Activated naive CD8-positive, alpha-beta T cell treated with anti-CD3 and anti-CD28 coated beads, Interleukin-2, amount 50 U/mL, for 24 hours (primary cell): ENCODE results near the gene LIMCH1.
"Not testable (repeated sequence)": the region's sequence is repeated elsewhere in the genome, so short reads cannot be mapped to it uniquely, and the experiment has no call there.

Source experiments
- ATAC-seq: fragments of 150-1000 bp; cut with Tn5 transposase; one replicate; pipeline ENCODE4 v1.10.0; 2021
- DNase-seq: peaks from one replicate; pipeline ENCODE4 v3.0.0; 2021
- H3K27ac Mint-ChIP-seq: one replicate; pipeline ENCODE4 v1.8.0; 2021; ENCODE audit warnings: mild to moderate bottlenecking, mixed read lengths
- H3K27me3 Mint-ChIP-seq: one replicate; pipeline ENCODE4 v1.8.0; 2021; ENCODE audit warnings: mixed read lengths
- H3K36me3 Mint-ChIP-seq: one replicate; pipeline ENCODE4 v1.8.0; 2021; ENCODE audit warnings: low read depth, mixed read lengths
- H3K4me1 Mint-ChIP-seq: one replicate; pipeline ENCODE4 v1.8.0; 2021; ENCODE audit warnings: mixed read lengths
- H3K4me3 Mint-ChIP-seq: one replicate; pipeline ENCODE4 v1.8.0; 2021; ENCODE audit warnings: mild to moderate bottlenecking, moderate library complexity, mixed read lengths
- H3K9me3 Mint-ChIP-seq: one replicate; pipeline ENCODE4 v1.8.0; 2021; ENCODE audit warnings: mixed read lengths

The LIMCH1 gene

GRCh38 chr4:41696763-41697162 lies 158.8 kb downstream of the LIMCH1 start:
- no peak overlapping the region for H3K27ac Mint-ChIP-seq
- no peak for DNase-seq
- ATAC-seq = no peak
- no peak overlapping the region for H3K4me3 Mint-ChIP-seq
- no peaks in the 10 kb centered on the region for H3K9me3 Mint-ChIP-seq
- H3K36me3 Mint-ChIP-seq = no peaks in the 10 kb centered on the region
- H3K4me1 Mint-ChIP-seq = no peaks in the 10 kb centered on the region
- H3K27me3 Mint-ChIP-seq = peaks cover 5% of the 10 kb centered on the region

DNA sequence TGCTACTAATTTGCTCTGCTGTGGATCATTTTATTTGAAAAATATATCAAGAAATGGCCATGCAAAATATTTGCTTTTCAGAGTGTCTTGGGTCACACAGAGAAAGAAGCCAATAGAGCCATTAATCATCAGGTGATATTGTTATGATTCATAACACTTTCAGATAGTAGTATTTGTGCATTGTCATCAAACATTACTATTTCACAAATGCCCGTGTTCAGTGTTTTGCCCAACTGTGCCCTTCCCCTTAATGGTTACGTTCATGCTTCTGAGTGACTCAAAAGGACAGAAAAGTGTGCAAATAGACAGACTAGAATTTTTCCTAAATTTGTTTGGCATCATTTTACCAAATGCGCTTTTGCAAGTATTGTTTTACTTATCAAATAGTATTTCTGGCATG lies 164.0 kb downstream of the LIMCH1 start:
- Mint-ChIP-seq H3K27me3 (peaks cover 9% of the 10 kb centered on the region), H3K36me3 (no peaks in the 10 kb centered on the region), H3K9me3 (no peaks in the 10 kb centered on the region), H3K4me3 (no peak overlapping the region), H3K4me1 (no peaks in the 10 kb centered on the region), H3K27ac (no peak overlapping the region)
- DNase-seq (no peak), ATAC-seq (no peak)

GRCh38 chr4:41702770-41703169 lies 164.8 kb downstream of the LIMCH1 start:
- Mint-ChIP-seq H3K4me3 (no peak overlapping the region), H3K36me3 (no peaks in the 10 kb centered on the region), H3K27ac (no peak overlapping the region), H3K27me3 (peaks cover 9% of the 10 kb centered on the region), H3K9me3 (no peaks in the 10 kb centered on the region), H3K4me1 (no peaks in the 10 kb centered on the region)
- ATAC-seq (no peak), DNase-seq (no peak)

DNA sequence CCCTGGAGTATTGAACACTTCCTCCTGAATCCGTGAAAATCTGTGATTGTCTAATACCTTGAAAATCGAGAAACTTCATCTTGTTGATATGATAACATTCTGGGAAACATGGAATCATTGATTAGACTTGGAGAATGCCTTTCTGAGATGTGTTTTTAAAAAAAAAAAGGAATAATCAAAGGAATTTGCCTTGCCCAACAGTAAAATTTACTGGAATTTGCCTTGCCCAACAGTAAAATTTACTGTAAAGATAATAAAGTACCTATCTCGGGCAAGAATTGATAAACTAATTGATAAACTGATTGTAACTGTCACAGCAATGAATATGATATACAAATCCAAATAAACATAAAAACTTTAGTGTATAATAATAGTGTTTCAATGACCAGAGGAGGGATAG lies 165.8 kb downstream of the LIMCH1 start:
- no peak for DNase-seq
- Mint-ChIP-seq H3K27me3 (peaks cover 9% of the 10 kb centered on the region), H3K4me1 (no peaks in the 10 kb centered on the region), H3K36me3 (no peaks in the 10 kb centered on the region), H3K9me3 (no peaks in the 10 kb centered on the region), H3K4me3 (no peak overlapping the region), H3K27ac (no peak overlapping the region)
- ATAC-seq = no peak

GRCh38 chr4:41709844-41710481 lies 172.0 kb downstream of the LIMCH1 start:
- no peaks in the 10 kb centered on the region for H3K36me3 Mint-ChIP-seq
- no peak overlapping the region for H3K4me3 Mint-ChIP-seq
- DNase-seq (no peak), ATAC-seq (no peak)
- H3K27me3 Mint-ChIP-seq = peaks cover 4% of the 10 kb centered on the region
- no peaks in the 10 kb centered on the region for H3K4me1 Mint-ChIP-seq
- H3K27ac Mint-ChIP-seq = no peak overlapping the region
- H3K9me3 Mint-ChIP-seq = no peaks in the 10 kb centered on the region

GRCh38 chr4:41711654-41712053 lies 173.7 kb downstream of the LIMCH1 start:
- not testable (repeated sequence) for ATAC-seq, H3K4me3 Mint-ChIP-seq

DNA sequence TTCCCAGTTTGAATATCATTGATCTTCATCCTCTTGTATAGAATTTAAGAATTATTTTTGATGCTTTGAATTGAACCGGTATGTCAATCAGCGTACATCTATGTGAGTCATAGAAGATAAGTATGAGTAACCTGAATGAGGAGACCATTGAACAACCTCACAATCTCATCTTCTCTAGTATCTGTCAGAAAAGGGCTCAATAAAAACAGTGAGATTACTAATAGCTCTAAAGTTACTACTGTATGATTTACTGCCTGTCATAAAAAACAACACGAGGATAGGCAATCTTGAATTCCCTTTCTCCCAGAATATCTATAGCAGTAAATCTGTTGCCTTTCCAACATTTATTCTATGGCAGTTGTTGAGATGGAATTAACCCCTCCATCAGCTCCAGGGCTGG lies 174.5 kb downstream of the LIMCH1 start:
- Mint-ChIP-seq H3K4me3 (no peak overlapping the region), H3K27me3 (peaks cover 4% of the 10 kb centered on the region), H3K36me3 (no peaks in the 10 kb centered on the region), H3K4me1 (no peaks in the 10 kb centered on the region), H3K9me3 (no peaks in the 10 kb centered on the region), H3K27ac (no peak overlapping the region)
- no peak for DNase-seq
- ATAC-seq = no peak

More at GRCh38 chr4:41711654-41712053, 173.7 kb downstream of the LIMCH1 start:
- not testable (repeated sequence) for H3K9me3 Mint-ChIP-seq, H3K27ac Mint-ChIP-seq, H3K4me1 Mint-ChIP-seq, DNase-seq, H3K36me3 Mint-ChIP-seq, H3K27me3 Mint-ChIP-seq

- ATAC-seq (no peak), DNase-seq (no peak)
- Mint-ChIP-seq H3K27ac (no peak overlapping the region), H3K9me3 (peaks cover under 1% of the 10 kb centered on the region), H3K4me3 (no peak overlapping the region), H3K4me1 (no peaks in the 10 kb centered on the region), H3K36me3 (no peaks in the 10 kb centered on the region), H3K27me3 (peaks cover 4% of the 10 kb centered on the region)
Observed at GRCh38 chr4:41713768-41714167, 175.8 kb downstream of the LIMCH1 start.

GRCh38 chr4:41714364-41715000 lies 176.5 kb downstream of the LIMCH1 start:
- Mint-ChIP-seq H3K4me1 (no peaks in the 10 kb centered on the region), H3K36me3 (no peaks in the 10 kb centered on the region), H3K9me3 (peaks cover 3% of the 10 kb centered on the region), H3K4me3 (no peak overlapping the region), H3K27me3 (peaks cover 4% of the 10 kb centered on the region), H3K27ac (no peak overlapping the region)
- DNase-seq (no peak), ATAC-seq (no peak)

DNA sequence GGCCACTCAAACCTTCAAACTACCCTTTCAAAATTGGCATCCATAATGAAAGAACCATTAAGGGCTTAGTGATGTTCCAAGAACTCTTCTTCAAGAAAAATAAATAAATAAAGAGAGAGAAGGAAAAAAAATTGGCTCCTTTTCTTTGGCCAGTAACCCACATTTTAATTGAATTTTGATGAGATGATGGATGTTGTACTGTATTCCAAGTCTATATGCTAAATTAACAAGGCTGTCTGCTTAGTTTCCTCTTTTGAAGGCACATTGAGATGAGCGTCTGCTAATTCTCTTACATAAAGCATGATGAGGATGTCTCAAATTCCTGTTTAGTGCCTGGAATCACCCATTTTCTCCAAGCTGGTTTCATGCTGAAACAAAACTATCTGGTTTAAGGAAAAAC lies 177.2 kb downstream of the LIMCH1 start:
- no peak overlapping the region for H3K4me3 Mint-ChIP-seq
- ATAC-seq (no peak), DNase-seq (no peak)
- peaks cover 4% of the 10 kb centered on the region for H3K27me3 Mint-ChIP-seq
- peaks cover 3% of the 10 kb centered on the region for H3K9me3 Mint-ChIP-seq
- H3K4me1 Mint-ChIP-seq = no peaks in the 10 kb centered on the region
- H3K36me3 Mint-ChIP-seq = no peaks in the 10 kb centered on the region
- H3K27ac Mint-ChIP-seq = no peak overlapping the region

- no peak for ATAC-seq
- no peaks in the 10 kb centered on the region for H3K36me3 Mint-ChIP-seq
- peaks cover 3% of the 10 kb centered on the region for H3K9me3 Mint-ChIP-seq
- no peak overlapping the region for H3K4me3 Mint-ChIP-seq
- DNase-seq = no peak
- H3K27me3 Mint-ChIP-seq = no peaks in the 10 kb centered on the region
- no peak overlapping the region for H3K27ac Mint-ChIP-seq
- no peaks in the 10 kb centered on the region for H3K4me1 Mint-ChIP-seq
Observed at GRCh38 chr4:41718907-41719306, 180.9 kb downstream of the LIMCH1 start.

GRCh38 chr4:41719417-41719816 lies 181.5 kb downstream of the LIMCH1 start:
- H3K9me3 Mint-ChIP-seq = peaks cover 3% of the 10 kb centered on the region
- DNase-seq (no peak), ATAC-seq (no peak)
- no peaks in the 10 kb centered on the region for H3K27me3 Mint-ChIP-seq
- H3K27ac Mint-ChIP-seq = no peak overlapping the region
- no peaks in the 10 kb centered on the region for H3K4me1 Mint-ChIP-seq
- no peak overlapping the region for H3K4me3 Mint-ChIP-seq
- H3K36me3 Mint-ChIP-seq = no peaks in the 10 kb centered on the region

DNA sequence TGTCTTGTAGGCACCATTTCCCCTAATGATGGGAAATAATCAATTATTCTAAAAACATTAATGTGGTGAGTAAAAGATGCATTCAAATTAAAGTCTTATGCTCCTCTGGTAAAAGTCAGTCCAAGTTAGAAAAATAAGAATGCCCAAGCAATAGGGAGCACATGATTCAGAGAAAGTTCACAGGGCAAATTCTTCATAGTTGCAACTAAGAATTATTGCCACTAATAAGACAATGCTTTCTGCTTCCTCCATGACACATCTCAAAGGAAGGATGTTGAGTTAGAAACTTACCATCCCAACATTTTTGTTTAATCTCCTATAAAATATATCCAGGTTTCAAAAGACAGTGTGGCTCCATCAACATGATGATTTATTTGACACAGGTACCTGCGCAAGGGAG lies 184.2 kb downstream of the LIMCH1 start:
- Mint-ChIP-seq H3K27ac (no peak overlapping the region), H3K4me3 (no peak overlapping the region), H3K9me3 (peaks cover 10% of the 10 kb centered on the region), H3K36me3 (no peaks in the 10 kb centered on the region), H3K4me1 (no peaks in the 10 kb centered on the region), H3K27me3 (no peaks in the 10 kb centered on the region)
- DNase-seq (no peak), ATAC-seq (no peak)

- DNase-seq (no peak), ATAC-seq (no peak)
- no peak overlapping the region for H3K4me3 Mint-ChIP-seq
- H3K27ac Mint-ChIP-seq = no peak overlapping the region
- H3K36me3 Mint-ChIP-seq = no peaks in the 10 kb centered on the region
- no peaks in the 10 kb centered on the region for H3K27me3 Mint-ChIP-seq
- H3K9me3 Mint-ChIP-seq = peaks cover 10% of the 10 kb centered on the region
- no peaks in the 10 kb centered on the region for H3K4me1 Mint-ChIP-seq
Observed at GRCh38 chr4:41723286-41723685, 185.3 kb downstream of the LIMCH1 start.

GRCh38 chr4:41725254-41725653 lies 187.3 kb downstream of the LIMCH1 start:
- Mint-ChIP-seq H3K27ac (no peak overlapping the region), H3K27me3 (peaks cover 6% of the 10 kb centered on the region), H3K9me3 (peaks cover 7% of the 10 kb centered on the region), H3K4me1 (no peaks in the 10 kb centered on the region), H3K4me3 (no peak overlapping the region), H3K36me3 (no peaks in the 10 kb centered on the region)
- DNase-seq (no peak), ATAC-seq (no peak)
